HG03045 (cell line): ENCODE measurements around the gene USP47.

Experiments used
- ATAC-seq: cut with Tn5 transposase; IDR thresholded peaks from one replicate; pipeline ENCODE4 v1.9.1; 2021; ENCODE audit warnings: mild to moderate bottlenecking, moderate library complexity; ENCODE audit not compliant: unreplicated experiment

The USP47 gene

DNA sequence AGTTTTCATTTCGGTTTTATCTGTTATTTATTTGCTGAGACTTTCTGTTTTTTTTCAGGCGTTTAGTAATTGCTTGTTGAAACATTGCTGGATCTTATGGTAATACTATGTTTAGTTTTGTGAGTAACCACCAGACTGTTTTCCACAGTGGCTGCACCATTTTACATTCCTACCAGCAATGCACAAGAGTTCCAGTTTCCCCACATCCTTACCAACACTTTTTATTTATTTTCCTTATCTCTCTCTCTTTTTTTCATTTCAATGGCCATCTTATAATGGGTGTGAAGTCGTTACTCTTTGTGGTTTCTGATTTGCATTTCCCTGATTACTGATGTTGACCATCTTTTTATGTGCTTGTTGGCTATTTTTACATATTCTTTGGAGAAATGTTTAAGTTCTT, 23.7 kb downstream of the USP47 start:
- no peak for ATAC-seq

DNA sequence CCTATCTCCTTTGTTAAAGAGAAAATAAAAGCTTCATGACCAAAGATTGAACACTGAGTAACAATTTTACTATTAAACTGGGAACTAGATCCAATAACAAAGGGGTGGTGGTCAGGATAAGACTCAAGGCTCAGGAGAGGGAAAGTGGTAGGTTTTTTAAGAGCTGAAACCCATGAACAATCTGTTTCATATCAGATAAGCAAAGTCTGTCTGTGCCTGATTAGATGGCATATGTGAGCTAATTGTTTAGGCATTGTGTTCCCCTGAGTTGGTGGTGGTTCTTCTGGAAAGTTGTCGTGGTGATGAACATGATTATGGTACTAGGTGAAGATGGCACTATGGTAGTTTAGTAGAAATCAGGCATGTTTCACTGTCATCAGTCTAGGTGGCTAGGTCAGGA, 24.4 kb downstream of the USP47 start:
- no peak for ATAC-seq

DNA sequence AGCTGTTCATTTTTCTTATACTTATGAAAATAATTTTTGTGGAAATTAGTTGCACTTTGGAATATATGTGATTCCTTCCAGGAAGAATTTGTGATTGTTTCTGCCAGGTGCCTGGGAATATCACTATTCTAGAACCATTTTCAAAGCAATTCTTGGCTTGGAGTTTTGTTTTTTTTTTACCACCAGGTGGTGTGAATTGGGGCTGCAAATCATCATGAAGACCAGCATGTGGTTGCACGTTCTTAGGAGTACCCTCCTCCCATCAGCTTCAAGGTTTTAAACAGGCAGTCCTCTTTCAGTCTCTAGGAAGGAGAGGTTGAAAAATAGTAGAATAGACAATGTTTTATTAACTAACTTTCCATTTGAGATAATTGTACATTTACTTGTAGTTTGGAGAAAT, 25.9 kb downstream of the USP47 start:
- no peak for ATAC-seq

- no peak for ATAC-seq
These were observed 30.2 kb downstream of the USP47 start for GRCh38 chr11:11871991-11872401.

DNA sequence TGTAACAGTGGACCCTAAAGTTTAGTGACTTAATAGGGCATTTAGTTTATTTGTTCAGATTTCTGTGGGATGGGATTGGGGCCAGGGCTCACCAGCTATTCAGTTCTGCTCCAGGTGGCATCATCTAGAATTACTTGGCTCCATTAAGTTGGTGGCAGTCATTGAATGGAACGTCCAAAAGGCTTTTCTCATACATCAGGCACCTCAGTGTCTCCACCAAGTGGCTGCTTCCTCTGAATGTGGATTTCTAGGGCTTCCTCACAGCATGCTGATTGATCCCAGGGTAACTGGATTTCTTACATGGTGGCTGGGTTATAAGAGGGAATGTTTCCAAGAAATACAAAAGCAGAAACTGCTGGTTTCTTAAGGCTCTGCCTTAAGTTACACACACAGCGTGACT, 34.7 kb downstream of the USP47 start:
- no peak for ATAC-seq

- no peak for ATAC-seq
These were observed 38.4 kb downstream of the USP47 start for GRCh38 chr11:11880179-11880578.

DNA sequence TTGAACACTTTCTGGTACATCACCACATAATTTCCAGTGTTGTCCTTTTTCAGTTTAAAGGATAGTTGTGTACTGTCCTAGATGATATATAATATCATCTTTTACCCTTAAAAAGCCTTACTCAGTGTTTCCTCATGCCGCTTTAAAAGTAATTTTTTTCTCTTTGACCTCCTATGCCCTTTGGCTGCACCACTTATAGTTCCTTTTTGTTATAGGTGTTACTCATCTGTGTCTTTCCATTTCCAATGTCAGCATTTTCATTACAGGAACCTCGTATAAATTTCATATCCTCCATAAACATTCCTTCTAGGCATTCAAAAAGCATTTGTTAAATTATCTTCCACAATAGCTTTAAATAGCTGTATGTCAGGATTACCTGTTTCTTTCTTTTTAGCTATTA, 40.8 kb downstream of the USP47 start:
- no peak for ATAC-seq

GRCh38 chr11:11884351-11884750, 42.6 kb downstream of the USP47 start:
- no peak for ATAC-seq

GRCh38 chr11:11884774-11885481, 43.2 kb downstream of the USP47 start:
- ATAC-seq = peak; percentile 75

GRCh38 chr11:11894486-11894885, 52.7 kb downstream of the USP47 start:
- ATAC-seq = no peak

GRCh38 chr11:11895672-11896071, 53.9 kb downstream of the USP47 start:
- ATAC-seq = no peak

- ATAC-seq = no peak
These were observed 56.9 kb downstream of the USP47 start for GRCh38 chr11:11898648-11899047.

GRCh38 chr11:11899401-11899800, 57.6 kb downstream of the USP47 start:
- ATAC-seq = no peak

GRCh38 chr11:11901929-11902328, 60.2 kb downstream of the USP47 start:
- no peak for ATAC-seq

DNA sequence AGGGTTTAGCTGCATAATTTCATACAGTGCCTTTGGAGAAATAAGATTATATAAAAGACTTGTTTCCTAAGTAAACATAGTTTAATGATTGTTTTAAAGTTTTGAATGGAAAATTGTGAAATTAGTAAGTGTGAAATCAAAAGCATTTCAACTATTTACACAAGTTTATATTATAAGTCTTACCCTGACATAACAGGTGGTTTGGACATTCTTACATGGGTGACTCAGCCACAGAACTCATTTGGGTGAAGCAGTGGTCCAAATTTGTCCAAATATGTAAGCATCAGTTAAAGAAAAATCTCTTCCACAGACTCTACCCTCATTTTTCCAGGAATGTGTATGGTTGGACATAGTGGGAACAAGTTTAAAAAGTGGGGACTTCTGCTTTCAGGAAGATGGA, 68.0 kb downstream of the USP47 start:
- no peak for ATAC-seq

GRCh38 chr11:11910541-11910940, 68.8 kb downstream of the USP47 start:
- no peak for ATAC-seq

DNA sequence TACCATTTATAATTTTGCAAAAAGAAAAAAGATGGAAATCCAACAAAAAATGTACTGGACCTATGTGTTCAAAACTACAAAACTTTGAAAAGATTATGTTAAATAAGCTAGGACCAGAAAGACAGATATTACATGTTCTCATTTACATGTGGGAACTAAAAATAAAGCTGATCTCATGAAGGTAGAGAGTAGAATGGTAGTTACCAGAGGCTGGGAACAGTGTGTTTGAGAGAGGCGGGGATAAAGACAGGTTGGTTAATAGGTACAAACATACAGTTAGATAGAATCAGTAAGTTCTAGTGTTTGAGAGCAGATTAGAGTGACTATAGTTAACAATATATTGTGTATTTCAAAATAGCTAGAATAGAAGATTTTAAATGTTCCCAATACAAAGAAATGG, 71.6 kb downstream of the USP47 start:
- ATAC-seq = no peak

GRCh38 chr11:11915625-11916024, 73.9 kb downstream of the USP47 start:
- ATAC-seq = no peak

DNA sequence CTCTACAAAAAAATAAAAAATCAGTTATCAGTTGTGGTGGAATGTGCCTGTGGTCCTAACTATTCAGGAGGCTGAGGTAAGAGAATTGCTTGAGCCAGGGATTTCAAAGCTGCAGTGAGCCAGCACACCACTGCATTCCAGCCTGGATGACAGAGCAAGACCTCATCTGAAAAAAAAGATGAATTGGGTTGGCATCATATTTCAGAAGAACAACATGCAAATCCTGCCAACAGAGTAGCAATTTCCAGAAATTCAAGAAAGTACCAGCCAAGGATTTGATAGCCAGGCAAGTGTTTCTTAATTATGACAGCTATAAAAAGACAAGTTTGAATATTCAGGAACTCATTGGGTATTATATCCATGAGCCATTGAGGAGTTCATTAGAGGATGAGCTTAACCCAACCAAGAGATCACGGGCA, 75.2 kb downstream of the USP47 start:
- ATAC-seq = no peak

- no peak for ATAC-seq
These were observed 82.1 kb downstream of the USP47 start for GRCh38 chr11:11923828-11924227.

DNA sequence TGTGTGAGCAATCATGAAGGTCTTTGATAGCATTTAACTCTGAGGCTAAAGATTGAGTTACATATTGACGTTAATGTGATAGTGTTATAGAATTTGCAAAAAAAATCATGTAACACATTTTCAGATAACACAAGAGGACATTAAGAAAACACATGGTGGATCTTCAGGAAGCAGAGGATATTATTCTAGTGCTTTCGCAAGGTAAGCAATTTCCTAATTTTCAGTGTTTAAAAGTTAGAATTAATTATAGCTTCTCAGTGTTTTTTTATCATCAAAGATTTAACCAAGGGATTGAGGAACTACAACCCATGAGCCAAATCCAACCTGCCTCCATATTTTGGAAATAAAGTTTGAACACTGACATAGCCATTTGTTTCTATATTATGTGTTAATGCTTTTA, 88.1 kb downstream of the USP47 start:
- ATAC-seq = no peak

GRCh38 chr11:11931461-11932055, 89.8 kb downstream of the USP47 start:
- no peak for ATAC-seq

- no peak for ATAC-seq
These were observed 93.8 kb downstream of the USP47 start for GRCh38 chr11:11935536-11935935.
